ENCODE results near the gene PRKCE. TPM values are rescaled to one million over a fixed set of nuclear protein-coding genes. Genes with fewer than 3 reads are reported as not detected.

PRKCE gene
- total and polyA plus RNA-seq, 7 donors: 3.0 to 21.9 (median 15.8) TPM

DNA sequence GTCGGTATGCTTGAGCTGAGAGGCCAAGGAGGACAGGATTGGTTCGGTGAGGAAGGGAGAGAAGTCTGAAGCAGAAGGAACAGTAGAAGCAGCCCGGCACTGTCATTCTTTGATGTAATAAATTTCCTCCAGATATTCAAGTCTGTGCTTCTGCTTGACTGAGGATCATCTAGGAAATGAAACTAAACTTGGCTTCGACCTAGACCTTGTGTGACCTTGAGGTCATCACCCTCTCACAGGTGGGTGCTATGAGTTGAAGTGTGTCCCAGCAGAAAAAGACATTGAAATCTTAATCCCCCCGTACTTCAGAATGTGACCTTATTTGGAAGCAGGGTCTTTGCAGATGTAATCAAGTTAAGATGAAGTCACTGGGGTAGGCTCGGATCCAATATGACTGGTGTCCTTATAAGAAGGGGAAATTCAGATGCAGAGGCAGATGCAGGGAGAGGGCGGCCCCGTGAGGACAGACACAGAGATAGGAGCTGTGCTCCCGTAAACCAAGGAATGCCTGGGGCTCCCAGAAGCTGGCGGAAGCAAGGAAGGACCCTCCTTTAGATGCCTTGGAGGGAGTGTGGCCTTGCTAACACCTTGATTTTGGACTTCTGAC is 49.0 kb downstream of the PRKCE start:
- peak overlapping the region; percentile 35 to 78 (median 76) for H3K27ac ChIP-seq
- 79 to 90% methylated on average over 10 of the region's 10 CpGs for WGBS, 2 donors
- intact Hi-C loops (cut with DNase I): loop anchor here (2.0 to 5.0 kb wide), 2 partner anchors 50 to 237 kb away; partner anchors contain the start of gene PRKCE
- no peaks in the 10 kb centered on the region for H3K36me3 ChIP-seq
- no peaks in the 10 kb centered on the region for H3K27me3 ChIP-seq
- no peaks in the 10 kb centered on the region for H3K9me3 ChIP-seq
- TF ChIP-seq, protein P1, sequence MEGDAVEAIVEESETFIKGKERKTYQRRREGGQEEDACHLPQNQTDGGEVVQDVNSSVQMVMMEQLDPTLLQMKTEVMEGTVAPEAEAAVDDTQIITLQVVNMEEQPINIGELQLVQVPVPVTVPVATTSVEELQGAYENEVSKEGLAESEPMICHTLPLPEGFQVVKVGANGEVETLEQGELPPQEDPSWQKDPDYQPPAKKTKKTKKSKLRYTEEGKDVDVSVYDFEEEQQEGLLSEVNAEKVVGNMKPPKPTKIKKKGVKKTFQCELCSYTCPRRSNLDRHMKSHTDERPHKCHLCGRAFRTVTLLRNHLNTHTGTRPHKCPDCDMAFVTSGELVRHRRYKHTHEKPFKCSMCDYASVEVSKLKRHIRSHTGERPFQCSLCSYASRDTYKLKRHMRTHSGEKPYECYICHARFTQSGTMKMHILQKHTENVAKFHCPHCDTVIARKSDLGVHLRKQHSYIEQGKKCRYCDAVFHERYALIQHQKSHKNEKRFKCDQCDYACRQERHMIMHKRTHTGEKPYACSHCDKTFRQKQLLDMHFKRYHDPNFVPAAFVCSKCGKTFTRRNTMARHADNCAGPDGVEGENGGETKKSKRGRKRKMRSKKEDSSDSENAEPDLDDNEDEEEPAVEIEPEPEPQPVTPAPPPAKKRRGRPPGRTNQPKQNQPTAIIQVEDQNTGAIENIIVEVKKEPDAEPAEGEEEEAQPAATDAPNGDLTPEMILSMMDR (IDR thresholded peaks at IDR 0.05): peak in 2 of 4 experiments; percentile 23 to 26
- TF ChIP-seq EP300 (IDR thresholded peaks at IDR 0.05) (no peak), POLR2AphosphoS5 (IDR thresholded peaks at IDR 0.05) (peak in 3 of 4 donors; percentile 26 to 67 (median 54))
- peaks cover 0 to 46% (median 39%) of the 10 kb centered on the region in 4 donors for H3K4me1 ChIP-seq
- DNase-seq: peak; percentile 85
- H3K4me3 ChIP-seq: no peak overlapping the region

DNA sequence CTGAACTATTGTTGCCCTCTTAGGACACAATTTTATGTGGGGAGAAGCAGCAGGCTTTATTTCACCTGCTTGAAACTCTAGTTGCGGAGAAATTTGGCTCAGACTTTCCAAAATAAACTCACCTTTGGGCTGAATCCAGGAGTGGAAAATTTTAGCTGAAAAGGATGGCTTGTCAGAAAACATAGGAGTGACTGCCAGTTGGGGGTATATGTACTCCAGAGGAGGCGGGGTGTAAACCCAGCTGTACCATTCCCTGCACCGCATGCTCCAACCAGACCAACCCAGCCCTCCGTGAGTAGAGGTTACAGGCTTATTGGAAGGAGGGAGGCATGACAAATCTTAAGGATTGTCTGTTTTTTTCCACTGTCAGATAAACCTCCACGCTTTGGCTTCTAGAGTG is 53.8 kb downstream of the PRKCE start:
- intact Hi-C loops (cut with DNase I): no loop called here
- no peak overlapping the region for H3K4me3 ChIP-seq
- TF ChIP-seq POLR2A (IDR thresholded peaks at IDR 0.05) (no peak), POLR2AphosphoS5 (IDR thresholded peaks at IDR 0.05) (no peak), EP300 (IDR thresholded peaks at IDR 0.05) (no peak)
- TF ChIP-seq, protein P1 (IDR thresholded peaks at IDR 0.05): no peak
- H3K27ac ChIP-seq: peak overlapping the region; percentile 12 to 63 (median 44)
- H3K9me3 ChIP-seq: no peaks in the 10 kb centered on the region
- H3K36me3 ChIP-seq: no peaks in the 10 kb centered on the region
- H3K27me3 ChIP-seq: no peaks in the 10 kb centered on the region
- no peak for DNase-seq
- H3K4me1 ChIP-seq: peaks cover 0 to 57% (median 40%) of the 10 kb centered on the region in 4 donors
- WGBS, 2 donors: 76 to 87% methylated on average over 5 of the region's 5 CpGs

DNA sequence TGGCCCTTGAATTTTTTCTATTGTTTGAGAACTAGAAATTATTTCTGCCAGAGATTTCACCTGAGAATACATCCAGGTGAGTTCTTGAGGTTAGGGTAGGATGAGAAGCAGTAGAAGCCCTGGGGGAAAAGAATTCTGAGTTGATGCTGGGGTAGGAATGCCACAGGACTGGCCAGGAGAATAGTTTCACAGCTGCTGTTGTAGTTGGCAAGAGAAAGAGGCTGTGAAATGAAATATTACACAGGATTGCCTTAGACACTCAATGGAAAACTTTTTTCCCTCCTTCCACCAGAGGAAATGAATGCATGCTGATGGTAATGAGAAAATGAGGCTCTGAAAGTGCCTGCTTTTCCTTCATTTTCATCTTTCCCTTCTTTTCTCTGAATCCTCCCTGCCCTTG is 54.6 kb downstream of the PRKCE start:
- TF ChIP-seq, protein P1 (IDR thresholded peaks at IDR 0.05): no peak
- TF ChIP-seq EP300 (IDR thresholded peaks at IDR 0.05): no peak
- no peak for TF ChIP-seq POLR2A (IDR thresholded peaks at IDR 0.05)
- peak in 1 of 4 donors; percentile 32 for TF ChIP-seq POLR2AphosphoS5 (IDR thresholded peaks at IDR 0.05)
- H3K9me3 ChIP-seq: no peaks in the 10 kb centered on the region
- no peak overlapping the region for H3K4me3 ChIP-seq
- H3K36me3 ChIP-seq: no peaks in the 10 kb centered on the region
- peaks cover 0 to 56% (median 36%) of the 10 kb centered on the region in 4 donors for H3K4me1 ChIP-seq
- intact Hi-C loops (cut with DNase I): no loop called here
- no peaks in the 10 kb centered on the region for H3K27me3 ChIP-seq
- DNase-seq: no peak
- H3K27ac ChIP-seq: peak overlapping the region; percentile 12 to 63 (median 41)

DNA sequence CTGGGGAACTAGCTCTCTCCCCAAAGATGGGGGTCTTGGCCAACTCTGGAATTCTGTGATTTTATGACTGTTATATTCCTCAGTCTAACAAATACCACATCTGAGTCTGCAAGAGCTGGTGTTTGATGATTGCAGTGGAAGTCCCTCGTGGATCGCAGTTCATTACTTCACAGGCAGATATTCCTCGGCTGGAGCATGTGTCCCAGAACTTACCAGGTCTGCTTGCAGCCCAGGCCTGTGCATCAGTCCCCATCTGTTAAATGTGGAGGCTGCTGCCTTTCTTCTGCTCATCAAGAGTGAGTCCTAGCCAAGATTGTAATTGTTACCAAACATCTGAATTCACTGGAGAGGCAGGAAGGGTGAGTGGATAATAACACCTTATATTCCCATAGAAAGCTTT is 55.5 kb downstream of the PRKCE start:
- TF ChIP-seq POLR2A (IDR thresholded peaks at IDR 0.05) (no peak), EP300 (IDR thresholded peaks at IDR 0.05) (no peak), POLR2AphosphoS5 (IDR thresholded peaks at IDR 0.05) (no peak)
- TF ChIP-seq, protein P1 (IDR thresholded peaks at IDR 0.05): no peak
- intact Hi-C loops (cut with DNase I): no loop called here
- Histone ChIP-seq H3K27me3 (no peaks in the 10 kb centered on the region), H3K9me3 (no peaks in the 10 kb centered on the region), H3K4me1 (peaks cover 0 to 56% (median 36%) of the 10 kb centered on the region in 4 donors), H3K27ac (no peak overlapping the region), H3K4me3 (no peak overlapping the region), H3K36me3 (no peaks in the 10 kb centered on the region)
- no peak for DNase-seq
- WGBS, 2 donors: 93 to 96% methylated on average over 3 of the region's 3 CpGs

DNA sequence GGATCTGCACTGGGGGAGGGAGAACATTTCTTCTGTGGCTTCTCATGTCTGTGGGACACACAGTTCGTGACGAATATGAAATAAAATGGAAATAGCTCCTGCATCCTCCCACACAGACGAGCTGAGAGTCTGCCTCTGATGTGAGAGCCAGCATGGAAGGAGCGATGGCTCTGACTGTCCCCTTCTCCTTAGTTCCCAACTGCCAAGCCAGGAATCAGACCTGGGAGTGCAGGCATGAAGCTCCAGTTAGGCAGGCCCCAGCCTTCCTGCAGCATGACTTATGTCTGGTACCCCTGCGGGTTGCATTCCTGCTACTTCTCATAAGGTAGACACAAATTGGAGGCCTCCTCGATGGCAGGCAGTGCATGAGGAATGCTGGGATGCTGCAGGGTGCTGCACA is 56.2 kb downstream of the PRKCE start:
- H3K4me3 ChIP-seq: no peak overlapping the region
- no peaks in the 10 kb centered on the region for H3K36me3 ChIP-seq
- 93 to 96% methylated on average over 6 of the region's 6 CpGs for WGBS, 2 donors
- H3K27me3 ChIP-seq: no peaks in the 10 kb centered on the region
- intact Hi-C loops (cut with DNase I): no loop called here
- peaks cover 0 to 56% (median 36%) of the 10 kb centered on the region in 4 donors for H3K4me1 ChIP-seq
- no peak for DNase-seq
- TF ChIP-seq POLR2A (IDR thresholded peaks at IDR 0.05): no peak
- no peak for TF ChIP-seq POLR2AphosphoS5 (IDR thresholded peaks at IDR 0.05)
- TF ChIP-seq, protein P1 (IDR thresholded peaks at IDR 0.05): no peak
- no peak for TF ChIP-seq EP300 (IDR thresholded peaks at IDR 0.05)
- H3K27ac ChIP-seq: no peak overlapping the region
- H3K9me3 ChIP-seq: no peaks in the 10 kb centered on the region

Data from sigmoid colon (tissue), 7 donors.